ENCODE results near the gene PLEKHG7.

PLEKHG7 gene

DNA sequence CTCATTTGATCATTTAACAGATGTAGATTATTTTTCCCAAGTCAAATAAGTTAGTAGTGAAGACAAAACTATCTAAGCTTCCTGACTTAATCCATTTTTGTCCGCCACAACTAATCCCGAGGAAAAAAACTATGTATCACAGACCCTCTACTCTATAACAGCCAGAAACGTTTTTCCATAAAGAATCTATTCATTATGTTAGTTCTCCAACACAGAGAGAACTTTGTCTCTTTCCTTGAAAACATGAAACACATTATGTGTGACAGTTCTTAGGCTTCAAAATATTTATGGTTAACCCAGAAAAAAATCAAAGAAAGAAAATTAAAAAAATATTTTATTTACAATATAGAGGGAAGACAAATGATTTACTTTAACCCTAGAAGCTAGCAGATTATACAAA, 100.1 kb downstream of the PLEKHG7 start:
- DNase-seq (ENCODE audit: low read depth) = no peak

DNA sequence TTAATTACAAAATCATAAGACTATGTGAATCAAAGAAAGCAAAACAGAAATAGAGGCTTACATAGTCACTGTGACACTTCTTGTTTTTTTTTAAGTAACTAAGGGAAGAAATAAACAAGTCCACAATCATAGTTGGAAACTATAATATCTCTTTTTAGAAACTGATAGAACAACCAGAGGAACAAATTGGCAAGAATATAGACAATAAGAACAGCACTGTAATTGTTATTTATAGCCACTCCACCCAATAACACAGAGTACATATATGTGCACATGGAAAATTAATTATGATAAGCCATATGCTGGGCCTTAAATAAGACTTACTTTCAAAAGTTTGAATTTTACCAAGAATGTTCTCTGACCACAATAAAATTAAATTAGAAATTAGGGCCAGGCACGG, 101.1 kb downstream of the PLEKHG7 start:
- no peak for DNase-seq (ENCODE audit: low read depth)

DNA sequence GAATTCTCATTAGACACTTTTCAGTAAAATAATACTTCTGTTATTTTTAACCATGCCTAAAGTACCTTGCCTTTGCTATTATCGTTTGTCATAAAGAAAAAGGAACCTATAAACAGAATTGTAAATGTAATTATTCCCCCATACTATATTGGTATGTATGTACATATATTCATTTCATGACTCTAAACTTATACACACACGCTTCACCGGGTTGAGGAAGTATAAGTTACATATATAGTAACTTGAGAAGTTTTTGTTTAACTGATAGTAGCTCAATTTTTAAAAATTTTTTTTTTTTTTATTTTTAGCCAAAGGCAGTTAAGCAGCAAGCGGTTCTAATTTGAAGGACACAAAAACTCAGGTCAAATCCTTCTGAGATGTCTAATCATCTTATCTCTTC, 107.6 kb downstream of the PLEKHG7 start:
- DNase-seq (ENCODE audit: low read depth) = no peak

DNA sequence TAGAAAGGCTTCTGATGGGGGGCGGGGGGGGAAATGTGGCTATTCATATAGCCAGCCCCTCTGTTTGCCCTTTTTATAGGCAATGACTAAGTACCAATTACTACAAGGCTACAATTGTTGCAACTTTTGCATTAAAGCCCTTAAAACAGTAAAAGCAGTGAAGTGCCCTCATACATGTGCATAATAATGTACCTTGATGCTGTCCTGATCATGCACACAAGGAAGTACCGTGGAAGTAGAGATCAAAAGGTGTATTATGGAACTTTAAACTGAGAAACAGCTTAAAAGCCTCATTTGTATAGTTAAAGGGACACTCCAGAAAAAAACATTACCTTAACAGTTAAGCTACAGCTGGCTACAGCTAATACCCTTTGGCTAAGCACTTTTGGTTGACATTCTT, 111.8 kb downstream of the PLEKHG7 start:
- no peak for DNase-seq (ENCODE audit: low read depth)

DNA sequence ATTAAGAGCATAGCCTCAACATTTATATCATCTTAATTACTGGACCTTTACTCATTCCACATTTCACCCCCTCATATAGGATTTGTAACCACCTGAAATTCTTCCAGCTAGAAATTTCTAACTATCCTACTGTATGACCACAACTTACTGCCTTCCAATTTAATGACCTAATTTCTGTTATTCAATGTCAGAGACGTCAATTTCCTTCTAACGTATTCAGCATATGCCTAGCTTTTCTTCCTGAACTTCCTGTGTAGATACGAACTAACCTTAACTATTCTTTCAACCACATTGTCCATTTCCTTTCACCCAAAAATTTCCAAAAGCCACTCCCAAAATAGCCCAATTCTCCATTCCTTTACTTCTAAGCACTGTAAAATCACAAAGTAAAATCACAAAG, 118.4 kb downstream of the PLEKHG7 start:
- DNase-seq (ENCODE audit: low read depth) = no peak
